Thyroid gland (tissue), 4 donors: ENCODE measurements around the gene TNPO3.

ENCODE experiments used
- CTCF ChIP-seq, 6 experiments: fragments of 200-600 bp in 3 of 6; fragments of 450-650 bp in 3 of 6; sonication (generic) in 3 of 6; IDR thresholded peaks; one replicate each; pipeline ENCODE4 v1.5.1; 2016 to 2019; ENCODE audit warnings: antibody characterized with exemption in 6 of 6, mild to moderate bottlenecking in 2 of 6, inconsistent platforms in 1 of 6, moderate library complexity in 1 of 6
- POLR2A ChIP-seq, 2 donors: fragments of 450-650 bp; IDR thresholded peaks; one replicate each; pipeline ENCODE4 v1.6.1; 2017; ENCODE audit warnings: antibody characterized with exemption in 2 of 2, mild to moderate bottlenecking in 2 of 2, moderate library complexity in 1 of 2

DNA sequence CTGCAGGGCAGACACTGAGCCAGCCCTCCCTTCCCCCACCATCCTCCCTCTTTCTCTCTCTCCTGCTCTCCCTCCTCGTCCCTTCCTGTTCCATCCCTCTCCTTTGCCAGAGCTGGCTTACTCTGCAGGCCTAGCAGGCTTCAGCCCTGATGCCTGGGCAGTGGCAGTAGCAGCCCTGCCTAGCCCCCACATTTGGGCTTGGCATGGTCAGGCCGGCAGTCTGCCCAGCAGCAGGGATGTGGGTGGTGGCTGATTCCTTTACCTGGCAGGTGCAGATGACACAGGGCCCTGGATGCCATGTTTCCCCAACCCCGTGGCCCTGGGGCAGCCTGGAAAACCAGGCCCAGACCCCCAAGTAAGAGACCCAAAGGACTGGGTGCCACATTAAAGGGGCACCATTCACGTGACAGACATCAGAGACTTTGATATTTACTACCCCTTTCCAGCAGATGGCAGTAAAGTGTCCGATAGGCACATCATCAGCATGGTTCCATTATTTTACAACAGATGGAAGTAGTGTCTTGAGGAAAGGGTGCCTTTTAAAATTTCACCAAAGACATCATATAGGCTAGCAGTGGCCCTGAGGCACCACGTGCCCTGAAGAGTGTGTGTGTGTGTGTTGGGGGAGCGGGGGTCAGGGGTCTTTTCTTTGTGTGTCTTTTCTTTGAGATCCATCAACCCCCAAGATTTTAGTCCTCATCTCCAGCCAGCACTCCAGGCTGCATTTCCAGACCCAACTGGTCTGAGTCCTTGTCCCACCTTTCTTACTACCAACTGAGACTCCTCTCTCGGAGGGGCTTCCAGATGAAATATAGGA is 150.3 kb downstream of the TNPO3 start:
- TF ChIP-seq CTCF (IDR thresholded peaks at IDR 0.05), result peak; percentile 37 to 71 (median 63)
- TF ChIP-seq POLR2A (IDR thresholded peaks at IDR 0.05), result no peak
